HepG2 (cell line): ENCODE measurements around the gene VPS13D. TPM values are rescaled to one million over a fixed set of nuclear protein-coding genes. Genes with fewer than 3 reads are reported as not detected.

Source experiments
- ATAC-seq: fragments of 200-7000 bp; cut with Tn5 transposase; 3 replicates; pipeline ENCODE4 v1.9.1; 2020; ENCODE audit warnings: mild to moderate bottlenecking, moderate library complexity
- BruUV-seq: library from RNA; stranded (reverse); fragments of 400-500 nt; replicated peaks from 2 replicates; lab custom pipeline; 2021; lab: Mats Ljungman, UMichigan
- CTCF ChIA-PET: fragments of 300-600 bp; formaldehyde crosslinking; extraction: SDS; loops from one replicate; lab custom pipeline; 2021; ENCODE audit warnings: low total read pairs, inconsistent platforms, low intra/inter-chr PET ratio; lab: Yijun Ruan, JAX
- POLR2A ChIA-PET: fragments of 350-600 bp; sonication (Branson Sonifier 250); formaldehyde crosslinking; loops from one replicate; lab custom pipeline; 2020; ENCODE audit warnings: antibody characterized with exemption, inconsistent platforms; lab: Yijun Ruan, JAX
- DNase-seq: peaks from one replicate; pipeline ENCODE4 v3.0.0-alpha.2; 2015; ENCODE audit warnings: low spot score
- FAIRE-seq: peaks from 3 replicates; lab custom pipeline; 2011; peaks lifted over from hg19 to GRCh38; lab: Jason Lieb, UNC
- H2AFZ ChIP-seq: one replicate; pipeline ENCODE4 v1.6.1; 2011; ENCODE audit warnings: low read length, inconsistent platforms
- H3K27ac ChIP-seq: fragments of 300-600 bp; 3 replicates; pipeline ENCODE4 v1.8.0; 2011; ENCODE audit warnings: mixed run types, mild to moderate bottlenecking, mixed read lengths, low read length, inconsistent platforms; ENCODE audit not compliant: insufficient read depth; ENCODE audit errors: extremely low read length
- H3K27me3 ChIP-seq, 2 experiments: fragments of 200-600 bp in 1 of 2; 2 replicates in 1 of 2; 3 replicates in 1 of 2; pipeline versions ENCODE4 v1.6.0 to v1.8.0; 2011; ENCODE audit warnings: low read length in 2 of 2, mild to moderate bottlenecking in 2 of 2, moderate library complexity in 2 of 2, inconsistent platforms in 1 of 2; ENCODE audit not compliant: insufficient read depth in 2 of 2, control insufficient read depth in 1 of 2
- H3K36me3 ChIP-seq, 2 experiments: fragments of 200-600 bp in 1 of 2; replicated peaks in 1 of 2; 2 replicates in 1 of 2; 3 replicates in 1 of 2; pipeline versions ENCODE4 v1.5.1 to v1.8.0; 2011; ENCODE audit warnings: low read length in 2 of 2, inconsistent platforms in 1 of 2; ENCODE audit not compliant: insufficient read depth in 2 of 2, control insufficient read depth in 1 of 2
- H3K4me1 ChIP-seq: 2 replicates; pipeline ENCODE4 v1.5.1; 2012; ENCODE audit warnings: low read length, inconsistent platforms; ENCODE audit not compliant: insufficient read depth
- H3K4me2 ChIP-seq: 2 replicates; pipeline ENCODE4 v1.6.0; 2011; ENCODE audit warnings: low read depth, low read length, inconsistent platforms
- H3K4me3 ChIP-seq, 3 experiments: fragments of 200-600 bp in 1 of 3; sonication (generic), shearing (Covaris generic) in 1 of 3; replicated peaks in 1 of 3; 2 replicates each; pipeline ENCODE4 v1.5.1; 2011 to 2016; ENCODE audit warnings: low read length in 3 of 3, inconsistent platforms in 2 of 3, low read depth in 2 of 3, mild to moderate bottlenecking in 2 of 3, control low read depth in 1 of 3, mixed read lengths in 1 of 3; ENCODE audit not compliant: insufficient read depth in 1 of 3
- H3K79me2 ChIP-seq: one replicate; pipeline ENCODE4 v1.6.1; 2011; ENCODE audit warnings: low read length, inconsistent platforms; ENCODE audit not compliant: insufficient read depth
- H3K9ac ChIP-seq: 2 replicates; pipeline ENCODE4 v1.6.0; 2011; ENCODE audit warnings: mild to moderate bottlenecking, low read depth, low read length, inconsistent platforms; ENCODE audit not compliant: insufficient read depth
- H3K9me3 ChIP-seq: 2 replicates; pipeline ENCODE4 v1.5.1; 2012; ENCODE audit warnings: mild to moderate bottlenecking, low read length
- H4K20me1 ChIP-seq: 2 replicates; pipeline ENCODE4 v1.6.0; 2011; ENCODE audit warnings: inconsistent platforms, mild to moderate bottlenecking, low read length, moderate library complexity; ENCODE audit not compliant: insufficient read depth
- AGO1 ChIP-seq: fragments of 200-400 bp; formaldehyde crosslinking; IDR thresholded peaks from 2 replicates; pipeline ENCODE4 v1.6.1; 2017; ENCODE audit warnings: mild to moderate bottlenecking, low read depth, low read length, moderate library complexity; ENCODE audit not compliant: poor library complexity, severe bottlenecking
- FOXO1 ChIP-seq: sonication (generic); formaldehyde crosslinking; IDR thresholded peaks from 2 replicates; pipeline ENCODE4 v1.4.0; 2020; ENCODE audit warnings: missing genetic modification reagents
- HMG20B ChIP-seq: conservative IDR thresholded peaks from 2 replicates; pipeline ENCODE4 v1.6.1; 2016; ENCODE audit warnings: missing genetic modification reagents, missing compliant biosample characterization
- MAF1 ChIP-seq: sonication (generic); formaldehyde crosslinking; IDR thresholded peaks from 2 replicates; pipeline ENCODE4 v1.5.0; 2020; ENCODE audit warnings: missing genetic modification reagents, borderline replicate concordance
- MEIS1 ChIP-seq: sonication (generic); formaldehyde crosslinking; IDR thresholded peaks from 2 replicates; pipeline ENCODE4 v1.9.0; 2021; ENCODE audit warnings: mild to moderate bottlenecking, missing genetic modification reagents, moderate library complexity, borderline replicate concordance
- MIER2 ChIP-seq: IDR thresholded peaks from 2 replicates; pipeline ENCODE4 v1.6.1; 2016; ENCODE audit warnings: missing biosample characterization, missing genetic modification reagents
- TBL1XR1 ChIP-seq: fragments of 150-350 bp; IDR thresholded peaks from 2 replicates; pipeline ENCODE4 v1.6.1; 2014; ENCODE audit warnings: borderline replicate concordance, low read length; ENCODE audit not compliant: partially characterized antibody
- ZEB1 ChIP-seq: IDR thresholded peaks from 2 replicates; pipeline ENCODE4 v1.6.1; 2012; ENCODE audit warnings: mild to moderate bottlenecking, low read depth, inconsistent platforms; ENCODE audit not compliant: insufficient replicate concordance
- WGBS: methylation state at CpG from one replicate; pipeline ENCODE4 v1.1.6; 2017; ENCODE audit warnings: low lambda C conversion rate; 5-methylcytosine and 5-hydroxymethylcytosine counted together
- in situ Hi-C: cut with HindIII; loops from 2 replicates; pipeline ENCODE4 v1.10.0; 2017; ENCODE audit warnings: low pct_unique_long_range_greater_than_20kb; ENCODE audit not compliant: extremely low pct_ligation_motif_present
- intact Hi-C: fragments of 100-400 bp; cut with micrococcal nuclease; formaldehyde crosslinking; loops from one replicate; pipeline ENCODE4 v1.10.0; 2022; ENCODE audit not compliant: unreplicated experiment
- polyA plus RNA-seq, 8 experiments: library from polyadenylated mRNA; depleted of rRNA in 3 of 8; stranded (reverse) in 7 of 8; unstranded in 1 of 8; fragments of >200 nt; fragmentation: Illumina TruSeq in 4 of 8; extraction: Trizol in 4 of 8; gene quantifications; 2 replicates each; pipeline versions ENCODE4 v1.2.1 to v1.2.3, GENCODE V29; 2011 to 2016; ENCODE audit warnings: low read depth in 4 of 8, missing spikeins in 1 of 8, mixed read lengths in 1 of 8; ENCODE audit not compliant: insufficient read depth in 1 of 8
- total RNA-seq, 5 experiments: library from RNA; depleted of rRNA; stranded (reverse); fragments of >200 nt; fragmentation: Illumina TruSeq; extraction: Trizol; gene quantifications; 2 replicates each; pipeline ENCODE4 v1.2.3, GENCODE V29; 2016; ENCODE audit warnings: low read depth in 1 of 5
- TF ChIP-seq, protein P1 (sequence below): sonication (generic); formaldehyde crosslinking; IDR thresholded peaks from 2 replicates; pipeline ENCODE4 v1.8.1; 2023; ENCODE audit warnings: mild to moderate bottlenecking, missing genetic modification reagents
- TF ChIP-seq, protein P2 (sequence below): IDR thresholded peaks from 2 replicates; pipeline ENCODE4 v1.6.1; 2012; ENCODE audit warnings: inconsistent platforms
- TF ChIP-seq, protein P3 (sequence below): sonication (generic); formaldehyde crosslinking; IDR thresholded peaks from 2 replicates; pipeline ENCODE4 v1.8.1; 2023; ENCODE audit warnings: mild to moderate bottlenecking, missing genetic modification reagents
- TF ChIP-seq, protein P4 (sequence below): sonication (generic); formaldehyde crosslinking; conservative IDR thresholded peaks from 2 replicates; pipeline ENCODE4 v1.5.0; 2020; ENCODE audit warnings: missing genetic modification reagents

Gene VPS13D
- total and polyA plus RNA-seq, 2 of the 13 experiments (the other 11 are each of a cell fraction or from before 2014, with no cell fraction given) = 8.6 to 13.9 TPM

DNA sequence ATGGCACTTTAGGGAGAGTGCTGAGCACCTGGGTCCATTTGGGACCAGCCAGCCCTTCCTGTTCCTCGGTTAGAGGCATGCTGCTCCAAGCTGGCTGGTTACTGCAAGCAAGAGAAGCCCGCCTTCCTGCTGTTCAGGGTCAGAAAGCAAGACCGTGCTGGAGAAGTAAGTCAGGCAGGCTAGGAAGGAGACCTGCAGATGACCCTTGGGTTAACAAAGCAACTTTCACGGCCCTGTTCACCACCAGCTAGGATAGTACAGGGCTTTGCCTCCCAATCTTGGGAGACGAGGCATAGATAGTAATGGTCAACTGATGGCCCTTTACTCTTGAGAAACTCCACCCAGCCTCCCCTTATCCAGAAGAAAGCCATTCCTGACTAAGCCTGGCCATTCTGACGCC is 252.1 kb downstream of the VPS13D start (continued):
- TF ChIP-seq, protein P1, sequence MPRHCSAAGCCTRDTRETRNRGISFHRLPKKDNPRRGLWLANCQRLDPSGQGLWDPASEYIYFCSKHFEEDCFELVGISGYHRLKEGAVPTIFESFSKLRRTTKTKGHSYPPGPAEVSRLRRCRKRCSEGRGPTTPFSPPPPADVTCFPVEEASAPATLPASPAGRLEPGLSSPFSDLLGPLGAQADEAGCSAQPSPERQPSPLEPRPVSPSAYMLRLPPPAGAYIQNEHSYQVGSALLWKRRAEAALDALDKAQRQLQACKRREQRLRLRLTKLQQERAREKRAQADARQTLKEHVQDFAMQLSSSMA (CRISPR knock-in tag) = no peak
- TF ChIP-seq, protein P2, sequence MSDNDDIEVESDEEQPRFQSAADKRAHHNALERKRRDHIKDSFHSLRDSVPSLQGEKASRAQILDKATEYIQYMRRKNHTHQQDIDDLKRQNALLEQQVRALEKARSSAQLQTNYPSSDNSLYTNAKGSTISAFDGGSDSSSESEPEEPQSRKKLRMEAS = no peak

DNA sequence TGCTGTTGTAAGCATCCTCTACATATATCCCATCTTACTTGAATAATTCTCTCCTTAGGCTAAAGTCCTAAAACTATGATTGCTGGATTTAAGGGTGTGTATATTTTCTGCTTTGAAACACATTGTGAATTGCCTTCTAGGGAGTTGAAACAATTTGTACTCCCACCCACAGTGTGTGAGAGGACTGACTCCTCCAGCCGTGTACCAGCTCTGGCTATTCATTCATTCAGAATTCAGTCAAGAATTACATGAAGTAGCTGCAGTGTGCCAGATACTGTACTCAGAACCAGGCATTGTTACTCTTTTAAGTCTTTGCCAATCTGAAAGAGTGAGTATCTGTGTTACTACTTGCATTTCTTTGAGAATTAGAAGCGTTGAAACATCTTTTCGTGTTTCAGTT is 253.2 kb downstream of the VPS13D start:
- 98% methylated on average over 3 of the region's 3 CpGs for WGBS
- Histone ChIP-seq H4K20me1 (no peaks in the 10 kb centered on the region), H3K27ac (no peak overlapping the region), H3K36me3 (no peaks in the 10 kb centered on the region), H3K79me2 (no peaks in the 10 kb centered on the region), H3K4me2 (no peak overlapping the region), H3K27me3 (no peaks in the 10 kb centered on the region), H3K9ac (no peak overlapping the region), H3K4me3 (no peak overlapping the region), H3K9me3 (no peaks in the 10 kb centered on the region), H2AFZ (no peak overlapping the region), H3K4me1 (peaks cover 72% of the 10 kb centered on the region)
- ChIA-PET CTCF (no interaction called here), POLR2A (no interaction called here)
- no peak for DNase-seq
- no peak for FAIRE-seq
- no peak for ATAC-seq
- intact Hi-C loops = no loop called here
- TF ChIP-seq AGO1 = no peak
- no peak for TF ChIP-seq TBL1XR1
- no peak for TF ChIP-seq HMG20B
- no peak for TF ChIP-seq FOXO1 (CRISPR knock-in tag)
- TF ChIP-seq, protein P3, sequence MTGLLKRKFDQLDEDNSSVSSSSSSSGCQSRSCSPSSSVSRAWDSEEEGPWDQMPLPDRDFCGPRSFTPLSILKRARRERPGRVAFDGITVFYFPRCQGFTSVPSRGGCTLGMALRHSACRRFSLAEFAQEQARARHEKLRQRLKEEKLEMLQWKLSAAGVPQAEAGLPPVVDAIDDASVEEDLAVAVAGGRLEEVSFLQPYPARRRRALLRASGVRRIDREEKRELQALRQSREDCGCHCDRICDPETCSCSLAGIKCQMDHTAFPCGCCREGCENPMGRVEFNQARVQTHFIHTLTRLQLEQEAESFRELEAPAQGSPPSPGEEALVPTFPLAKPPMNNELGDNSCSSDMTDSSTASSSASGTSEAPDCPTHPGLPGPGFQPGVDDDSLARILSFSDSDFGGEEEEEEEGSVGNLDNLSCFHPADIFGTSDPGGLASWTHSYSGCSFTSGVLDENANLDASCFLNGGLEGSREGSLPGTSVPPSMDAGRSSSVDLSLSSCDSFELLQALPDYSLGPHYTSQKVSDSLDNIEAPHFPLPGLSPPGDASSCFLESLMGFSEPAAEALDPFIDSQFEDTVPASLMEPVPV = no peak
- TF ChIP-seq MEIS1 (CRISPR knock-in tag) = no peak
- TF ChIP-seq MAF1 (CRISPR knock-in tag) = no peak
- no peak for TF ChIP-seq ZEB1
- TF ChIP-seq, protein P4, sequence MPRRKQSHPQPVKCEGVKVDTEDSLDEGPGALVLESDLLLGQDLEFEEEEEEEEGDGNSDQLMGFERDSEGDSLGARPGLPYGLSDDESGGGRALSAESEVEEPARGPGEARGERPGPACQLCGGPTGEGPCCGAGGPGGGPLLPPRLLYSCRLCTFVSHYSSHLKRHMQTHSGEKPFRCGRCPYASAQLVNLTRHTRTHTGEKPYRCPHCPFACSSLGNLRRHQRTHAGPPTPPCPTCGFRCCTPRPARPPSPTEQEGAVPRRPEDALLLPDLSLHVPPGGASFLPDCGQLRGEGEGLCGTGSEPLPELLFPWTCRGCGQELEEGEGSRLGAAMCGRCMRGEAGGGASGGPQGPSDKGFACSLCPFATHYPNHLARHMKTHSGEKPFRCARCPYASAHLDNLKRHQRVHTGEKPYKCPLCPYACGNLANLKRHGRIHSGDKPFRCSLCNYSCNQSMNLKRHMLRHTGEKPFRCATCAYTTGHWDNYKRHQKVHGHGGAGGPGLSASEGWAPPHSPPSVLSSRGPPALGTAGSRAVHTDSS (CRISPR knock-in tag) = no peak
- TF ChIP-seq MIER2 (CRISPR knock-in tag) = no peak
- in situ Hi-C loops = no loop called here
- BruUV-seq = no TSS peak
